Glomerular endothelial cell (primary cell): Measurements from ENCODE around the gene ASAP2. TPM values are rescaled to one million over a fixed set of nuclear protein-coding genes. Genes with fewer than 3 reads are reported as not detected.
"Not testable (repeated sequence)": the region's sequence is repeated elsewhere in the genome, so short reads cannot be mapped to it uniquely, and the experiment has no call there.

ENCODE experiments used
- DNase-seq: peaks from one replicate; pipeline ENCODE4 v3.0.0-alpha.2; 2011; ENCODE audit warnings: low read depth, low spot score; ENCODE audit errors: extremely low read depth
- total RNA-seq: library from RNA; depleted of rRNA; stranded (reverse); fragments of >200 nt; gene quantifications from 2 replicates; pipeline ENCODE4 v1.2.3, GENCODE V29; 2015

Gene ASAP2
- total RNA-seq, 1 donor from 2014 or later, result 71.6 TPM

DNA sequence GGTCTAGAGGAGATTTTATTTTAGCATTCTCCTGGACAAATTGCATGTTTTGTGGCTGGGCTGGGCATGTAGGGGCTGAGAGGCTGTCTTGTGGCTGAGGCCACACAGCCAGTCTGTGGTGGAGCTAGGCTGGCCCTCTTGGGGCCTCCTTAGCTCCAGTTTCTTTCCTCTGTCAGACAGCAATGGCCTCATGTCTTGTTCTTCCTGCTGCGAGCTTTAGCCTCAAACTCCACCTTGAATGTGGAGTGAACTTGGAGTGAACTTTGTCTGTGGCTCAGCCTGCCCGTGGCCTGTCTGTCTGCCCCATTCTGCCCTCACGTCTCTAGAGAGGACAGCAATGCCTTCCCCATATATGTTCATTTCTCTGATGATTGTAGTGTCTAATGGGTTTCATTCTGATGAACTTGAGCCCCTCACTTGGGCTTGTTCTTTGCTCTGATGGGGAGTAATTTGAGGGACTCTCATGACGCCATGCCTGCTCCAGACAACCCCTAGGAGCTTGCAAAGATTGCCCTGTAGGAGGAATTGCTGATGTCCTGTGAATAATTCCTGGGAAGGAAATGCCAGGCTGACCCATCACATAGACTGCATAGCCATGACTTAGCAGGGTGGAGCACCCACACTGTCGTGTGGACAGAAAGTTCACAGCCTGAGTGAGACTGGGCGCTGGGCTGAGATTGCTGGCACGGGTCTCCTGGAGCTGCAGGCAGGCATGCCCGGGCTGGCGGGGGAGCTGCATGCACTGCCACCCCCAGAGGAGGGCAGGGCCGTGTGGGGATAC is 42.6 kb downstream of the ASAP2 start:
- DNase-seq, result no peak

GRCh38 chr2:9250091-9250490 is 43.5 kb downstream of the ASAP2 start:
- no peak for DNase-seq

DNA sequence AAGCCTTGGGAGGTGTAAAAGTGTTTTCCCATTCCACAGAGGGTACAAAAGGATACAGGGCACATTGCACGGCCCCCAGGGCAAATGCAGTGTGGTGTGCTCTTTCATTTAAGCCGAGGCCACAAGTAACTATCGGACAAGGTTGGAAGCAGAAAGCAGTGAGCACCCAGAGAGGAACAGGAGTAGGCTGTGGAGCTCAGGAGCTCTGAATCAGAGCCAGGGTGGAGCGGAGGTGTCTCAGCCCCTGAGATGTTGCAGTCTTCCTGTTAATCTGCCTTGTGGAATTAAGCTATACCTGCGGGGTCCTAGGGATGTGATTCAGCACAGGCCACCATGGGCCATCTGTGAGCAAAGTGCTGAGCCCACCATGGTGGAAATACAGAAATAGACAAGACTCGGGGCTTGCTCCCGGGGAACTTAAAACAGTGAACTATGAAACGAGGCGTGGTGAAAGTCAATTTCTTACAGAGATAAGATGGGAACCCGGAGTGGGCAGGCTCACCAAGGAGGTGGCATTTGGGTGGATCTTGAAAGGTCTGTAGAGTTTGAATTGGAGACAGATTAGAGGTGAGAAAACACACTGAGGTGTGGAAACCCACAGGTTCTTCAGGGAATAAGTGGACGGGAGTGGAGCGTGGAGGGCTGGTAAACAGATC is 44.0 kb downstream of the ASAP2 start:
- DNase-seq, result no peak

GRCh38 chr2:9251154-9252001 is 44.8 kb downstream of the ASAP2 start:
- DNase-seq, result no peak

- no peak for DNase-seq
These were observed 45.4 kb downstream of the ASAP2 start for GRCh38 chr2:9252002-9252357.

GRCh38 chr2:9255416-9255815 is 48.8 kb downstream of the ASAP2 start:
- no peak for DNase-seq

- DNase-seq, result no peak
These were observed 49.5 kb downstream of the ASAP2 start for GRCh38 chr2:9256147-9256546.

- DNase-seq, result no peak
These were observed 50.0 kb downstream of the ASAP2 start for GRCh38 chr2:9256570-9257043.

GRCh38 chr2:9258501-9258900 is 51.9 kb downstream of the ASAP2 start:
- DNase-seq, result no peak

DNA sequence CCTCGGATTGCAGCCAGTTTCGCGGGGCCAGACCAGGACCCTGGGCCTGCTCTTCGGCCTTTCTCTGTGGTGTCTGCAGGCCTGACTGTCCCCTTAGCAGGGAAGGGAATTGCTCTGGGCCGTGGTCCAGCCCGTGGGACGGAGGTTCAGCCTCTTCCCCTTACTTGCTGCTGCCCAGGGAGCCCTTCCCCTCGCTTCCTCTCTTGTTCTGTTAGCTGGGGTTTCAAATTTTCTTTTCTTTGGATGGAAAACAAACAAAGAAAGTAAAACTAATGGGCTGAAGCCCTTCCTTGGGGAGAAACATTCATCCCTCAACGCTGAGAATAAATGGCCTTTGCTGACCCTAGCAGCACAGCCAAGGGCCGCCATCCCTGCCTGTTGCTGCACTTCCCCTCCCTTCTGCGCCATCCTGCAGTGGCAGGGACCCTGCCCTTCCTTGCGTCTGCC is 52.4 kb downstream of the ASAP2 start:
- no peak for DNase-seq

GRCh38 chr2:9260464-9260918 is 53.9 kb downstream of the ASAP2 start:
- no peak for DNase-seq

GRCh38 chr2:9261231-9261883 is 54.7 kb downstream of the ASAP2 start:
- DNase-seq, result no peak

DNA sequence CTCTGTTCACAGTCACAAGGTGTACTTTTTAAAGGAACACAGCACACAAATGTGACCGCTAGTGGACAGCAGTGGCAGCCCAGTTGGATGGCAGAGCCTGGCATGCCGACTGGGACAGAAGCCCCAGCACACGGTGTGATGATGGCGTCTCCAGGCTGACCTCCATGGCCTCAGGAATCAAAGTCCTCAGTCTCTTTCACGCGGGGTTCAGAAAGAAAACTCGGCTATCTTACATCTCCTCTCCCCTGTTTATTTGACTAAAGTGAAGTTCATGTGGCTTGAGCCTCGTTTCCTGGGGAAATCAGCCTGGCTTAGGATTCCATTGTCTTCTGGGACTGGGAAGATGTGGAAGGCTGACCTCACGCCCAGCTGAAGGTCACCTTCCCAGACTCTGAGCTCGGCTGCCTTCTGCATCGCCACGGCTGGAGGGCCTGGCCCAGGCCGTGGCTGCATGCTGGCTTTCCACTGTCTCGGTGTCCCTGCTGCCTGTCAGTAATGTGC is 56.1 kb downstream of the ASAP2 start:
- peak; percentile 67 for DNase-seq

DNA sequence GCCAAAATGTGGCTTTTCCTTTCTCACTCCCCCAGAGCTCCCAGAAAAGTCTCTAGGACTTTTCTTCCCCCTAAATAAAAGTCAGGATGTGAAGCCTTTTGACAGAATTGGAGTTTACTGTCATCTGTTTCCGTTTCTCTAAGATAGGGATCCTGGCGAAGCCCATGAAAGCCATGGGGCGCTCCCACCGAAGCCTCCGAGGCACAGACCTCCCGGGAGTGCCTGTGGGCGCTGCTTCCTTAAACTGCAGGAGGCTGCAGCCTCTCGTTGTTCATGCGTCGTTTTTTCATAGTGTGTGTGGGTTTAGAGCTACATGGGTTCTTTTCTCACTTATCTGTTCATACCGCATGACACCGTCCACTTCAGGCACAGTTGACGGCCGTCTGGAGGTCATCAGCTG is 56.8 kb downstream of the ASAP2 start:
- no peak for DNase-seq

GRCh38 chr2:9264301-9264700 is 57.7 kb downstream of the ASAP2 start:
- no peak for DNase-seq

GRCh38 chr2:9266711-9267110 is 60.1 kb downstream of the ASAP2 start:
- DNase-seq, result no peak

DNA sequence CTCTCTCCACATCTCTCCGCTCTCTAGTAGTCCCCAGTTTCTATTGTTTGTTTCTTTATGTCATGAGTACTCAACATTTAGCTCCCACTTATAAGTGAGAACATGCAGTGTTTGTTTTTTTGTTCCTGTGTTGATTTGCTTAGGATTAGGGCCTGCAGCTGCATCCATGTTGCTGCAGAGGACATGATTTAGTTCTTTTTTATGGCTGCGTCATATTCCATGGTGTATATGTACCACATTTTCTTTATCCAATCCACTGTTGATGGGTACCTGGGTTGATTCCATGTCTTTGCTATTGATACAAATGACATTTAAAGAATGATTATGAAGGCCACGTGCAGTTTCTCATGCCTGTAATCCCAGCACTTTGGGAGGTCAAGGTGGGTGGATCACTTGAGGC is 60.7 kb downstream of the ASAP2 start:
- DNase-seq, result not testable (repeated sequence)

DNA sequence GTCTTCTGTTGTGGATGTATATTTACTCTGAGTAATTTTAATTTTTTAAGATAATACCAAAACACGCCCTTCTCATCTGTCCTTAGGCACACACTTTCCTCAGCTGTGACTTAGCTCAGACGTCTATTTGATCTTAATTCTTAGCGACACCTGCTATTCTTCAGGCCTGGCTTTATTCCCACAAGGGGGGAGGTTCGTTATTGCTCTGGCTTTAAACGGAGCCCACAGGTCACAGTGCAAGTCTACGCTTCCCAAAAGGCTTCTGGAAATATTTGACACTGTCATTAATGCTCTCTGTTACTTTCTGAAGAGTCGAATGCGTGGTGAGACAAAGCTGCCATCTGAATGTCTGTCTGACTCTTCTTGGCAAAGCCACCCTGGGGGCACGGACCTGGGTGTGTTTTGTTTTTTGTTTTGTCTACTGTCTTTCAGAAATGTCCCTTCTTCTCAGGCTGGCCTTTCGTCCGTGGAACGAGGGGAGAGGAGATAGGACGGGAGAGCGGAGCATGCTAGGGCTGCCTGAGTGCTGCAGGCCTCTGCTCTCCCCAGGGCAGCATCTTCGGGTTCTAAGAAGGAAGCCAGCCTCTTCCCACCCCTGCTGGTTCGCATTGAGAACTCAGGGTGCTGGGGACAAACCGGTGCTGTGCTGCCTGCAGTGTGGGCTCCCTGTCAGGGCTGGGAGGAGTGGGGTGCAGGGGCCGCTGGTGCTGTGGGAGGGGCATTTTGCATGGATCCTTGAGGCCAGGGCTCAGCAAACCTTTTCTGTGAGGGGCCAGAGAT is 61.9 kb downstream of the ASAP2 start:
- no peak for DNase-seq

DNA sequence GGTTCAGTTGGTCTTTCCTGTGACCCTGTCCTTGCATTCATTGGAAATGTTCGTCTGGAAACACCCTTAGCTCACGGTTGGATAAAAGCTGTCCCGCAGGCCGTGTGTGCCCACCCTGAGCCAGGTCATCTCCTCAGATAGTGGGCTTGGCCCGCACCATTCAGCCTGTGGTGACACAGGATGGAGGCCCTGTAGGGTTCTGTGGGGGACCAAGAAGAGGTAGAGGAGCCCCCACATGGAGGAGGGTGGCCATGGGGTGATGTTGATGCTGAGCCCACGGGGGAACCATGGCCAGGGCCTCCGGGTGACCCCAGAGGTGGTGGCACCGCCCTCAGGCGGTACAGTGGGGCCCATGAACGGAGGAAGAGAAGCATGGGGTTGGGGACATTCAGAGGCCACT is 62.7 kb downstream of the ASAP2 start:
- no peak for DNase-seq
